Measurements from ENCODE around the gene TMEM201.
A peak's percentile ranks its signal among the peaks of the same experiment; 100 is the strongest.
"Not testable (repeated sequence)": the region's sequence is repeated elsewhere in the genome, so short reads cannot be mapped to it uniquely, and the experiment has no call there.

Gene TMEM201

GRCh38 chr1:9601942-9602793, 13.5 kb downstream of the TMEM201 start:
- DNase-seq, result no peak

GRCh38 chr1:9602794-9603167, 14.1 kb downstream of the TMEM201 start:
- no peak for DNase-seq

- no peak for DNase-seq
Observed at GRCh38 chr1:9603307-9603706, 14.6 kb downstream of the TMEM201 start.

GRCh38 chr1:9603766-9604753, 15.3 kb downstream of the TMEM201 start:
- DNase-seq, result no peak

- no peak for DNase-seq
Observed at GRCh38 chr1:9604836-9605235, 16.1 kb downstream of the TMEM201 start.

GRCh38 chr1:9605946-9606455, 17.3 kb downstream of the TMEM201 start:
- DNase-seq, result no peak

GRCh38 chr1:9606458-9606857, 17.7 kb downstream of the TMEM201 start:
- DNase-seq, result no peak

- no peak for DNase-seq
Observed at GRCh38 chr1:9606948-9607347, 18.2 kb downstream of the TMEM201 start.

GRCh38 chr1:9607352-9607751, 18.6 kb downstream of the TMEM201 start:
- no peak for DNase-seq

GRCh38 chr1:9609998-9610397, 21.3 kb downstream of the TMEM201 start:
- no peak for DNase-seq

GRCh38 chr1:9610548-9610947, 21.8 kb downstream of the TMEM201 start:
- DNase-seq, result no peak

- no peak for DNase-seq
Observed at GRCh38 chr1:9611716-9612115, 23.0 kb downstream of the TMEM201 start.

GRCh38 chr1:9612162-9612845, 23.6 kb downstream of the TMEM201 start:
- no peak for DNase-seq

GRCh38 chr1:9612871-9613624, 24.3 kb downstream of the TMEM201 start:
- DNase-seq, result no peak

- no peak for DNase-seq
Observed at GRCh38 chr1:9613625-9614299, 25.1 kb downstream of the TMEM201 start.

- peak; percentile 67 to 71 for DNase-seq
Observed at GRCh38 chr1:9615316-9616063, 26.8 kb downstream of the TMEM201 start.

- DNase-seq, result no peak
Observed at GRCh38 chr1:9618909-9619679, 30.4 kb downstream of the TMEM201 start.

- no peak for DNase-seq
Observed at GRCh38 chr1:9621032-9621431, 32.3 kb downstream of the TMEM201 start.

- no peak for DNase-seq
Observed at GRCh38 chr1:9624081-9624480, 35.4 kb downstream of the TMEM201 start.

- DNase-seq, result not testable (repeated sequence)
Observed at GRCh38 chr1:9625030-9625429, 36.3 kb downstream of the TMEM201 start.

Measured in activated T-cell treated with anti-CD3 and anti-CD28 coated beads, Interleukin-2, amount 50 U/mL, for 48 hours (primary cell).